ENCODE data around the gene CORT. TPM values are rescaled to one million over a fixed set of nuclear protein-coding genes. Genes with fewer than 3 reads are reported as not detected.

The CORT gene
- polyA plus RNA-seq, 1 donor (not counting 4 experiments of a cell fraction or from before 2014, with no cell fraction given) = 0.17 TPM

DNA sequence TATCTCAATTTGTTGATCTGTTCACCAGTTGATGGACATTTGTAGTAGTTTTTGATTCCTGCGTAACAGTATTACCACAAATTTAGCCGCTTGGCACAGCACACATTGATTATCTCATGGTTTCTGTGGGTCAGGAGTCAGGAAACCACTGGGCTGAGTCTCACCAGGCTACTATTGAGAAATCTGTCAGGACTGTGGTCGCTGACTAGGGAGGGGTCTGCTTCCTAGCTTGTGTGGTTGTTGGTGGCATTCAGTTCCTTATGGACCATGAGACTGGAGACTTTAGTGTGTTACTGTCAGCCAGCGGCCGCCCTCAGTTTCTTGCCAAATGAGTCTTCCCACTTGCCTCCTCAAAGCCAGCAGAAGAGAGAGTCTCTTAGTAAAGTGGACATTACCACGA lies 34.7 kb downstream of the CORT start:
- no peak overlapping the region for H3K4me2 ChIP-seq (ENCODE audit: control insufficient read depth, extremely low read depth, insufficient read depth, low read depth, low read length)
- no peak overlapping the region for H3K4me3 ChIP-seq (ENCODE audit: control insufficient read depth in 2 of 3, extremely low read depth in 1 of 3, insufficient read depth in 2 of 3, low read depth in 1 of 3, low read length in 3 of 3)
- H3K9ac ChIP-seq (ENCODE audit: control insufficient read depth, extremely low read depth, insufficient read depth, low read length) = no peak overlapping the region
- FAIRE-seq (no peak), DNase-seq (ENCODE audit: low read depth, low spot score) (no peak)
- H3K27me3 ChIP-seq (ENCODE audit: control insufficient read depth, extremely low read depth, insufficient read depth, low read length) = no peaks in the 10 kb centered on the region
- H3K79me2 ChIP-seq (ENCODE audit: control insufficient read depth, insufficient read depth, low read length) = peaks cover 88% of the 10 kb centered on the region
- no peak overlapping the region for H2AFZ ChIP-seq (ENCODE audit: control insufficient read depth, low read length)
- H3K36me3 ChIP-seq (ENCODE audit: control insufficient read depth in 2 of 2, extremely low read depth in 1 of 2, insufficient read depth in 2 of 2, low read length in 2 of 2) = no peaks in the 10 kb centered on the region
- H3K4me1 ChIP-seq (ENCODE audit: control insufficient read depth, extremely low read depth, insufficient read depth, low read length) = peaks cover 2% of the 10 kb centered on the region
- TF ChIP-seq EZH2 (IDR thresholded peaks at IDR 0.05; ENCODE audit: low read length) = no peak
- TF ChIP-seq, protein P1, sequence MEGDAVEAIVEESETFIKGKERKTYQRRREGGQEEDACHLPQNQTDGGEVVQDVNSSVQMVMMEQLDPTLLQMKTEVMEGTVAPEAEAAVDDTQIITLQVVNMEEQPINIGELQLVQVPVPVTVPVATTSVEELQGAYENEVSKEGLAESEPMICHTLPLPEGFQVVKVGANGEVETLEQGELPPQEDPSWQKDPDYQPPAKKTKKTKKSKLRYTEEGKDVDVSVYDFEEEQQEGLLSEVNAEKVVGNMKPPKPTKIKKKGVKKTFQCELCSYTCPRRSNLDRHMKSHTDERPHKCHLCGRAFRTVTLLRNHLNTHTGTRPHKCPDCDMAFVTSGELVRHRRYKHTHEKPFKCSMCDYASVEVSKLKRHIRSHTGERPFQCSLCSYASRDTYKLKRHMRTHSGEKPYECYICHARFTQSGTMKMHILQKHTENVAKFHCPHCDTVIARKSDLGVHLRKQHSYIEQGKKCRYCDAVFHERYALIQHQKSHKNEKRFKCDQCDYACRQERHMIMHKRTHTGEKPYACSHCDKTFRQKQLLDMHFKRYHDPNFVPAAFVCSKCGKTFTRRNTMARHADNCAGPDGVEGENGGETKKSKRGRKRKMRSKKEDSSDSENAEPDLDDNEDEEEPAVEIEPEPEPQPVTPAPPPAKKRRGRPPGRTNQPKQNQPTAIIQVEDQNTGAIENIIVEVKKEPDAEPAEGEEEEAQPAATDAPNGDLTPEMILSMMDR (optimal IDR thresholded peaks at IDR 0.05 in 1 of 3, IDR thresholded peaks at IDR 0.05 in 1 of 3, conservative IDR thresholded peaks at IDR 0.05 in 1 of 3; ENCODE audit: extremely low read depth in 1 of 3, insufficient read depth in 2 of 3, low read length in 3 of 3) = no peak
- no peak overlapping the region for H3K27ac ChIP-seq (ENCODE audit: control insufficient read depth, insufficient read depth, low read length)
- no peaks in the 10 kb centered on the region for H3K9me3 ChIP-seq (ENCODE audit: control insufficient read depth, low read depth, low read length)
- no peaks in the 10 kb centered on the region for H3K9me1 ChIP-seq (ENCODE audit: control insufficient read depth, extremely low read depth, insufficient read depth, low read length)
- H4K20me1 ChIP-seq (ENCODE audit: control insufficient read depth, extremely low read depth, insufficient read depth, low read length) = no peaks in the 10 kb centered on the region
- dilution Hi-C loops (cut with MboI; ENCODE audit: extremely low pct_ligation_motif_present, low sequenced_read_pairs) = no loop called here

DNA sequence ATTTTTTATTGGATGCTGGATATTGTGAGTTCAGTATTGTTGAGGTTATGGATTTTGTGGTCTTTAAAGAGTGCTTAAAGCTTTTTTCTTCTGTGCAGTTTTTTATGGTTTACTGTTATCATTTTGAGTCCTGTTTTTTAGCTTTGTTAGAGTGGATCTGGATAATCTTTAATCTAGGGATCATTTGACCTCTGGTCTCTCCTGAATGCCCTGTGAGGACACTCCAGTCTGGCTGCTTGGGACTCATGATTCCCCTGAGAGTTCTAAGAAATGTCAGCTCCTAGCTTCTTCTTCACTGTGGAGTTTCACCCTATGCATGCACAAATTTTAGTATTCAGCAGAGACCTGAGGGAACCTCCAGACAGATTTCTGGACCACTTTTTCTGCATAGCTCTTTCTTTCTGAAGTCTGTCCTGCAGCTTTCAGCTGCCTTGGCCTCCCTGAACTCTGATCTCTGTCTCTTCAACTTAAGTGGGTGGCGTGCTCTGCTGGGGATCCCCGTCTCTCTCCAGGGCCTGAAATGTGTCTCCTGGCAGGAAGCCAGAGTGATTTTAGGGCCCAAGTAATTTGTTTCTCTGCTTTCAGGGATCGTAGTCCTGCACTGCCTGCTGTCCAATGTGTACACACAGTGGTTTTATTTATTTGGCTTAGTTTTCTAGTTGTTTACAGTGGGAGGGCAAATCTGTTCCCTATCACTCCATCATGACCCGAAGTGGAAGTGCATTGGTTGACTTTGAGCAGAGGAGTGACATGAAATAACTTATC lies 39.6 kb downstream of the CORT start:
- dilution Hi-C loops (cut with MboI; ENCODE audit: extremely low pct_ligation_motif_present, low sequenced_read_pairs) = no loop called here
- no peaks in the 10 kb centered on the region for H4K20me1 ChIP-seq (ENCODE audit: control insufficient read depth, extremely low read depth, insufficient read depth, low read length)
- H3K79me2 ChIP-seq (ENCODE audit: control insufficient read depth, insufficient read depth, low read length) = peaks cover 90% of the 10 kb centered on the region

More for the DNA sequence above, 39.6 kb downstream of the CORT start:
- Histone ChIP-seq H3K9me1 (ENCODE audit: control insufficient read depth, extremely low read depth, insufficient read depth, low read length) (no peaks in the 10 kb centered on the region), H3K9ac (ENCODE audit: control insufficient read depth, extremely low read depth, insufficient read depth, low read length) (no peak overlapping the region), H3K27ac (ENCODE audit: control insufficient read depth, insufficient read depth, low read length) (no peak overlapping the region), H3K27me3 (ENCODE audit: control insufficient read depth, extremely low read depth, insufficient read depth, low read length) (no peaks in the 10 kb centered on the region), H3K36me3 (ENCODE audit: control insufficient read depth in 2 of 2, extremely low read depth in 1 of 2, insufficient read depth in 2 of 2, low read length in 2 of 2) (peaks cover 0 to 4% of the 10 kb centered on the region in 2 experiments), H3K4me1 (ENCODE audit: control insufficient read depth, extremely low read depth, insufficient read depth, low read length) (peaks cover 2% of the 10 kb centered on the region), H2AFZ (ENCODE audit: control insufficient read depth, low read length) (no peak overlapping the region), H3K4me2 (ENCODE audit: control insufficient read depth, extremely low read depth, insufficient read depth, low read depth, low read length) (no peak overlapping the region), H3K9me3 (ENCODE audit: control insufficient read depth, low read depth, low read length) (no peaks in the 10 kb centered on the region), H3K4me3 (ENCODE audit: control insufficient read depth in 2 of 3, extremely low read depth in 1 of 3, insufficient read depth in 2 of 3, low read depth in 1 of 3, low read length in 3 of 3) (no peak overlapping the region)
- TF ChIP-seq, protein P1 (optimal IDR thresholded peaks at IDR 0.05 in 1 of 3, IDR thresholded peaks at IDR 0.05 in 1 of 3, conservative IDR thresholded peaks at IDR 0.05 in 1 of 3; ENCODE audit: extremely low read depth in 1 of 3, insufficient read depth in 2 of 3, low read length in 3 of 3) = no peak
- TF ChIP-seq EZH2 (IDR thresholded peaks at IDR 0.05; ENCODE audit: low read length) = no peak
- DNase-seq (ENCODE audit: low read depth, low spot score) = no peak
- no peak for FAIRE-seq

Measured in keratinocyte (primary cell).